Mesenchymal stem cell (in vitro differentiated cells and primary cell): ENCODE results near the gene RMDN2.

Experiments used
- DNase-seq: peaks from one replicate; pipeline ENCODE4 v3.0.0-alpha.2; 2013
- H2AFZ ChIP-seq: one replicate; pipeline ENCODE4 v1.6.1; 2013; ENCODE audit warnings: low read depth, mild to moderate bottlenecking, control low read depth, inconsistent platforms, low read length, moderate library complexity
- H2AK5ac ChIP-seq: 2 replicates; pipeline ENCODE4 v1.6.1; 2013; ENCODE audit warnings: low read length, moderate library complexity, mild to moderate bottlenecking, inconsistent platforms; ENCODE audit not compliant: severe bottlenecking
- H2BK120ac ChIP-seq: one replicate; pipeline ENCODE4 v1.6.1; 2013; ENCODE audit warnings: low read depth, mild to moderate bottlenecking, inconsistent platforms, low read length, moderate library complexity
- H2BK12ac ChIP-seq, 2 experiments: one replicate each; pipeline ENCODE4 v1.6.1; 2013; ENCODE audit warnings: inconsistent platforms in 2 of 2, low read length in 2 of 2, mild to moderate bottlenecking in 2 of 2, moderate library complexity in 2 of 2, control low read depth in 1 of 2
- H2BK15ac ChIP-seq: one replicate; pipeline ENCODE4 v1.6.1; 2013; ENCODE audit warnings: mild to moderate bottlenecking, low read depth, inconsistent platforms; ENCODE audit not compliant: poor library complexity, severe bottlenecking
- H2BK5ac ChIP-seq: 2 replicates; pipeline ENCODE4 v1.6.1; 2013; ENCODE audit warnings: low read depth, mild to moderate bottlenecking, low read length, control low read depth, inconsistent platforms; ENCODE audit not compliant: poor library complexity, severe bottlenecking
- H3K14ac ChIP-seq, 2 experiments: one replicate each; pipeline ENCODE4 v1.6.1; 2013; ENCODE audit warnings: inconsistent platforms in 2 of 2, low read length in 2 of 2, control low read depth in 1 of 2, mild to moderate bottlenecking in 1 of 2, moderate library complexity in 1 of 2
- H3K18ac ChIP-seq, 2 experiments: one replicate each; pipeline ENCODE4 v1.6.1; 2013; ENCODE audit warnings: inconsistent platforms in 2 of 2, low read length in 2 of 2, control low read depth in 1 of 2, low read depth in 1 of 2, mild to moderate bottlenecking in 1 of 2
- H3K23ac ChIP-seq, 2 experiments: one replicate each; pipeline ENCODE4 v1.6.1; 2013; ENCODE audit warnings: inconsistent platforms in 2 of 2, low read length in 2 of 2, mild to moderate bottlenecking in 2 of 2, moderate library complexity in 2 of 2, control low read depth in 1 of 2
- H3K27ac ChIP-seq: 2 replicates; pipeline ENCODE4 v1.5.1; 2013; ENCODE audit warnings: mild to moderate bottlenecking, moderate library complexity, low read length, control low read depth, inconsistent platforms; ENCODE audit not compliant: poor library complexity, severe bottlenecking
- H3K27me3 ChIP-seq, 2 experiments: 2 replicates each; pipeline versions ENCODE4 v1.6.1 to v1.7.0; 2013; ENCODE audit warnings: low read length in 2 of 2, mild to moderate bottlenecking in 2 of 2, moderate library complexity in 2 of 2, control low read depth in 1 of 2, inconsistent platforms in 1 of 2; ENCODE audit not compliant: control insufficient read depth in 1 of 2, insufficient read depth in 1 of 2
- H3K36me3 ChIP-seq, 2 experiments: 2 replicates each; pipeline versions ENCODE4 v1.6.1 to v1.7.0; 2013; ENCODE audit warnings: low read length in 2 of 2, control low read depth in 1 of 2, inconsistent platforms in 1 of 2, low read depth in 1 of 2, mild to moderate bottlenecking in 1 of 2; ENCODE audit not compliant: insufficient read depth in 2 of 2, control insufficient read depth in 1 of 2
- H3K4ac ChIP-seq, 2 experiments: one replicate each; pipeline ENCODE4 v1.6.1; 2013; ENCODE audit warnings: inconsistent platforms in 2 of 2, low read length in 2 of 2, mild to moderate bottlenecking in 2 of 2, moderate library complexity in 2 of 2, control low read depth in 1 of 2, low read depth in 1 of 2
- H3K4me1 ChIP-seq: 2 replicates; pipeline ENCODE4 v1.6.1; 2013; ENCODE audit warnings: low read depth, low read length, control low read depth; ENCODE audit not compliant: control insufficient read depth, insufficient read depth
- H3K4me2 ChIP-seq: 2 replicates; pipeline ENCODE4 v1.6.1; 2013; ENCODE audit warnings: low read length, mild to moderate bottlenecking, inconsistent platforms; ENCODE audit not compliant: poor library complexity, severe bottlenecking
- H3K4me3 ChIP-seq, 2 experiments: 2 replicates each; pipeline versions ENCODE4 v1.5.1 to v1.7.0; 2013; ENCODE audit warnings: low read length in 2 of 2, mild to moderate bottlenecking in 2 of 2, control low read depth in 1 of 2, low read depth in 1 of 2; ENCODE audit not compliant: insufficient read depth in 1 of 2
- H3K79me1 ChIP-seq: replicated peaks from 2 replicates; pipeline ENCODE4 v1.6.1; 2013; ENCODE audit warnings: mild to moderate bottlenecking, control low read depth, low read length, inconsistent platforms; ENCODE audit not compliant: poor library complexity, severe bottlenecking
- H3K9ac ChIP-seq: 2 replicates; pipeline ENCODE4 v1.7.0; 2013; ENCODE audit warnings: mild to moderate bottlenecking, low read length, moderate library complexity
- H3K9me3 ChIP-seq: 2 replicates; pipeline ENCODE4 v1.7.0; 2013; ENCODE audit warnings: mild to moderate bottlenecking, low read length; ENCODE audit not compliant: control insufficient read depth
- H4K8ac ChIP-seq: one replicate; pipeline ENCODE4 v1.6.1; 2013; ENCODE audit warnings: inconsistent platforms, mild to moderate bottlenecking, low read length, moderate library complexity
- H4K91ac ChIP-seq: one replicate; pipeline ENCODE4 v1.6.1; 2013; ENCODE audit warnings: mild to moderate bottlenecking, low read length, inconsistent platforms
- WGBS: methylation state at CpG from one replicate; pipeline ENCODE4 v1.1.7; 2013; ENCODE audit warnings: mixed read lengths; 5-methylcytosine and 5-hydroxymethylcytosine counted together

Gene RMDN2

DNA sequence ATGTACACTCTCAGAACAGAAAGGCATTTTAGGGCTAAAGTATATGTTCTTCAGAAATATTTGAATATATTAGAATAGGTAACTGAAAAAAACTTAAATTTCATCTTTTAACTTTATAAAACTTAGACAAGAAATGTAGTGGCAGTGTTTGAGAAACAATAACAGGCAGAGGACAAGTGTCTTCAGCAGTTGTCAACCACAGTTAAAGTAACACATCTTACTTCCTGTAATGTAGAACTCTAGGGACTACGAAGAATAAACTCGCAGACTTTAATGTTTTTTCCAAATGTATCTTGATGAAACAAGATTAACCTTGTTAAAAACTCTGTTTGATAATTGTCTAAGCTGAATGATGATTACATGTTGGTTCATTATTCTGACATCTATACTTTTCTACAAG lies 50.7 kb downstream of the RMDN2 start:
- Histone ChIP-seq H3K9ac (no peak overlapping the region), H3K36me3 (no peaks in the 10 kb centered on the region), H3K18ac (no peak overlapping the region), H3K4me1 (no peaks in the 10 kb centered on the region), H3K9me3 (no peaks in the 10 kb centered on the region), H3K27ac (no peak overlapping the region), H3K4me2 (no peak overlapping the region), H3K27me3 (no peaks in the 10 kb centered on the region), H3K23ac (no peak overlapping the region), H2AK5ac (no peak overlapping the region), H4K91ac (no peak overlapping the region), H3K79me1 (no peaks in the 10 kb centered on the region), H2BK12ac (no peak overlapping the region), H3K4me3 (no peak overlapping the region), H3K14ac (no peak overlapping the region), H2BK15ac (no peak overlapping the region), H2BK5ac (no peak overlapping the region), H2AFZ (no peak overlapping the region), H2BK120ac (no peak overlapping the region), H4K8ac (no peak overlapping the region), H3K4ac (no peak overlapping the region)
- DNase-seq, result no peak
- WGBS, result no CpG with 5 or more reads among the region's 2 CpGs

- H4K91ac ChIP-seq, result no peak overlapping the region
- H3K9ac ChIP-seq, result no peak overlapping the region
- H2BK12ac ChIP-seq, result no peak overlapping the region
- no peak overlapping the region for H3K23ac ChIP-seq
- no peak overlapping the region for H2BK120ac ChIP-seq
- H3K18ac ChIP-seq, result no peak overlapping the region
- H3K36me3 ChIP-seq, result no peaks in the 10 kb centered on the region
- no peak overlapping the region for H2BK15ac ChIP-seq
- no peak overlapping the region for H3K4me2 ChIP-seq
- H3K9me3 ChIP-seq, result no peaks in the 10 kb centered on the region
- H3K4me1 ChIP-seq, result no peaks in the 10 kb centered on the region
- no peak for DNase-seq
- no peak overlapping the region for H2AK5ac ChIP-seq
- H3K79me1 ChIP-seq, result no peaks in the 10 kb centered on the region
- no peak overlapping the region for H3K4me3 ChIP-seq
- WGBS, result 100% methylated on average over 1 of the region's 1 CpG
- H3K14ac ChIP-seq, result no peak overlapping the region
- H3K27ac ChIP-seq, result no peak overlapping the region
- no peak overlapping the region for H2AFZ ChIP-seq
- no peak overlapping the region for H2BK5ac ChIP-seq
- no peak overlapping the region for H4K8ac ChIP-seq
- no peak overlapping the region for H3K4ac ChIP-seq
- H3K27me3 ChIP-seq, result no peaks in the 10 kb centered on the region
These were observed 51.3 kb downstream of the RMDN2 start for GRCh38 chr2:37976411-37976810.

DNA sequence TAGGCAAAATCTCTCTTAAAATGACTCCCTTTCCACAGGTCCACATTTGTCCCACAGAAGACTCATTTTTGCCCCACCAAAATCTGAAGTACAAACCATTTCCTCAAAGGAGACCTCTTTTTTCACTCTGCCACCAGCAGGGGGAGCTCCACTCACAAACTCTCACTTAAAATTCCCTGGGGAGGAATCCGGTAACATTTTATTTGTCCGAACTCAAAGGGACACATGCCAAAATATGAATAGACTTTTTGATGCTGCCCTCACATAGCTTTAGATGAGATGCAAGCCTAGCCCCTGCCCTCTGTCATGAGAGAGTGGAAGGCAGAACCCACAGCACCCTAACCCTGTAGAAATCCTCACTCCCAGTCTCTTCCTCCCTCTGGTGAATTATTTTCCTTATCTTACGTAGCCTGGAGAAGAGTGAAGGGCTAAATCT lies 57.1 kb downstream of the RMDN2 start:
- Histone ChIP-seq H3K79me1 (no peaks in the 10 kb centered on the region), H3K4ac (no peak overlapping the region), H3K14ac (no peak overlapping the region), H3K9ac (peak overlapping the region; percentile 77), H2AK5ac (no peak overlapping the region), H3K18ac (no peak overlapping the region), H3K4me1 (no peaks in the 10 kb centered on the region), H3K23ac (no peak overlapping the region), H4K91ac (no peak overlapping the region), H2BK12ac (no peak overlapping the region), H4K8ac (no peak overlapping the region), H2BK5ac (no peak overlapping the region), H3K4me2 (peak overlapping the region; percentile 53), H2AFZ (no peak overlapping the region), H3K36me3 (no peaks in the 10 kb centered on the region), H2BK15ac (no peak overlapping the region), H3K27ac (no peak overlapping the region), H3K4me3 (peak overlapping the region in 1 of 2 experiments; percentile 68), H2BK120ac (no peak overlapping the region), H3K27me3 (no peaks in the 10 kb centered on the region), H3K9me3 (no peaks in the 10 kb centered on the region)
- peak; percentile 69 for DNase-seq
- 19% methylated on average over 3 of the region's 3 CpGs for WGBS

DNA sequence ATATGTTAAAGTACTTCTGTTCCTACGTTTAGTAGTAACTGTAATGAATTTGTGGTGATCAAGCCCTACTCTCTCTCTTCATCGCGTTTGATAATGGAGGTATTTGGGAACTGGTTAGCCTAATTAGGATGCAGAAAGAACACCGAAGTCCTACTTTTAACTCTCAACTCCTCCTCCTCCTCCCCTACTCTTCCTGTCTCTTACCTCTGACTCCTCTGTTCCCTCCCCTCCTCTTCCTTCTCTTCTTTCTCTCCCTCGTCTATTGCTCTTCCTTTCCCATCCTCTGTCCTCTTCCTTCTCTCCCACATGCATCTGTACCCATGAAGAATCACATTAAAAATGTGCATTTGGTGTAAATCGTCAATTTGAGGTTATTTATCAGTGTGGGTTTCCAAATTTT lies 57.8 kb downstream of the RMDN2 start:
- H3K4me3 ChIP-seq, result no peak overlapping the region
- no peaks in the 10 kb centered on the region for H3K9me3 ChIP-seq
- H2BK5ac ChIP-seq, result no peak overlapping the region
- H3K18ac ChIP-seq, result no peak overlapping the region
- no peaks in the 10 kb centered on the region for H3K4me1 ChIP-seq
- H3K27ac ChIP-seq, result no peak overlapping the region
- H3K4me2 ChIP-seq, result no peak overlapping the region
- no peak overlapping the region for H3K23ac ChIP-seq
- no peak overlapping the region for H2BK15ac ChIP-seq
- H2BK12ac ChIP-seq, result no peak overlapping the region
- H3K79me1 ChIP-seq, result no peaks in the 10 kb centered on the region
- H3K4ac ChIP-seq, result no peak overlapping the region
- DNase-seq, result no peak
- no peaks in the 10 kb centered on the region for H3K27me3 ChIP-seq
- no peak overlapping the region for H3K14ac ChIP-seq
- no peak overlapping the region for H4K8ac ChIP-seq
- H2BK120ac ChIP-seq, result no peak overlapping the region
- no peaks in the 10 kb centered on the region for H3K36me3 ChIP-seq
- no peak overlapping the region for H2AK5ac ChIP-seq
- WGBS, result 74% methylated on average over 5 of the region's 6 CpGs
- peak overlapping the region; percentile 77 for H3K9ac ChIP-seq
- H2AFZ ChIP-seq, result no peak overlapping the region
- H4K91ac ChIP-seq, result no peak overlapping the region
